GM21367 (cell line): ENCODE results near the gene VN1R5.
A peak's percentile ranks its signal among the peaks of the same experiment; 100 is the strongest.
"Not testable (repeated sequence)": the region's sequence is repeated elsewhere in the genome, so short reads cannot be mapped to it uniquely, and the experiment has no call there.

Source experiments
- ATAC-seq: cut with Tn5 transposase; IDR thresholded peaks from one replicate; pipeline ENCODE4 v1.9.1; 2021; ENCODE audit not compliant: unreplicated experiment

VN1R5 gene

GRCh38 chr1:247255772-247256171 lies at the start of gene VN1R5:
TSS of gene VN1R5 (plus strand) at chr1:247256072.
- ATAC-seq = not testable (repeated sequence)

- ATAC-seq = no peak
Observed at GRCh38 chr1:247209396-247209795, 46.5 kb upstream of the VN1R5 start.

- ATAC-seq = peak; percentile 1
Observed at GRCh38 chr1:247210062-247210375, 45.9 kb upstream of the VN1R5 start.

DNA sequence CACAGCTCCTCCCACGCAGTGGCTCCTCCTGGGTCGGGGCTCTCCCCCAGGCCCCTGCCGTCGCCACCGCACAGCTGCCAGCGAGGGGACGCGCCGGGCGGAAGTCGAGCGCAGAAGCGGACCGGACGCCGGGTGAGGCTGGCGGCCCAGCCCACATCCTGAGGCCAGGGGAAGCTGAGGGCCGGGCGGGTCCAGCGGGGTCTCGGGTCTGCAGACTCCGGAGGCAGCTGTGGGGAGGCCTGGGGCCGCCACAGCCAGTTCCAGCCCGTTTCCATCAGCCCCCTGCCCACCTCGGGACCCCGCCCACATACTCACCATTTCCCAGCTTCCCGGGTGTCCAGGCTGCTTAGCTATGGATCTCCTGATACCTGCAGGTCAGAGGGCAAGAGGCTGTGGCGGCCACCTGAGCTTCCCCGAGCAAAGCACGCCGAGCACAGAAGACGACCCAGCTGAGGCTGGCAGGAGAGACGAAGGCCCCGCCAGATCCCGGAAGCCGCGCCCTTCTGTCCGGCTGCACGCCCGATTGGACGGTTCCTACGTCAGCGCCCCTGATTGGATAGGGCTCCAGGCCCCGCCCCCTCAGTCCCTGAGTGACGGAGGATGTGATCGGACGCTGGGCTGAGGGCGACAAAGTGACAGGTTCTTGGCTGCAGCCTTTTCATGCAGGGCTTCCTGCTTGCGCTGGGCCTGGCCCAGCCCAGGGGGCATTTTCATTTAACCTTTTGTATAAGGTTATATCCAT lies 45.3 kb upstream of the VN1R5 start:
- ATAC-seq = peak; percentile 92

DNA sequence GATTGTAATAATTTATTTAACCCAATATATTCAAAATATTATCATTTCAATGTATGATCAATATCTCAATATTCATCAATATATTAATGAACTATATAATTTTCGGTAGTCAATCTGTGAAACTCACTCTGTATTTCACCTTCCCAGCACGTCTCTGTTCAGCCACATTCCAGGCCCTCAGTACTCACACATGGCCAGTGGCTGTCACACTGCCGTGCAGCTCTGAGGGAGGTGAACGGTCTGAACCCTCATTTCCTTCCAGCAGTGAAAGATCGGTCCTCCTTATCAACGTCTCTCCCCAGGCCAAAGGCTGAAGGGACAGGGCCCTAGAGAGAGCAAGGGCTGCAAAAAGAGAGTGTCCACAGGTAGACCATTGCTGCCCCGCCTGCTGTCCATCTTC lies 44.5 kb upstream of the VN1R5 start:
- no peak for ATAC-seq

- ATAC-seq = peak; percentile 48
Observed at GRCh38 chr1:247212012-247212411, 43.9 kb upstream of the VN1R5 start.

GRCh38 chr1:247212627-247213617 lies 43.0 kb upstream of the VN1R5 start:
- ATAC-seq = no peak

GRCh38 chr1:247216261-247216660 lies 39.6 kb upstream of the VN1R5 start:
- no peak for ATAC-seq

DNA sequence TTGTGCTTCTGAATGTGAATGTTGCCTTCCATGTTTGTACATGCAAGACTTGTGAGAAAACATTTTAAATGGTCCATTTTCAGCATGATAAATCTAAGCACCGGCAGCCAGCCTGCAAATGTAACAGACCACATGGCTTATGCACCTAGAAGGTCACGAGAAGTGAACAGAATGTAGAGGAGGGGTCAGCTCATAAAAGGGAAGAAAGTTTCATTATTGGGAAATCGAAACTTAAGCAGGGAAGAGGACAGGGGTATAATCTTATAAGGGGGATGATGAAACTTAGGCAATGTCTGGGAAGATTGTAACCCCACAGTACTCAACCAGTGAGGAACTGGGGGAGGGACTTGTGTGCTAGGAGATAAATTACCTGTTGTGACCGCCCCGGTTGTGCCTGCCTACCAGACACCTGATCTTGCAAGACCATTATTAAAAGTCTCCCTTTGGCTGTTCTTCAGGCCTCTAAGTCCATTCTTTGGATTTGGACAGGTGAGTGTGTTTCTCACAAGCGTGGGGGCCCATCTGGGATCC lies 37.7 kb upstream of the VN1R5 start:
- no peak for ATAC-seq

DNA sequence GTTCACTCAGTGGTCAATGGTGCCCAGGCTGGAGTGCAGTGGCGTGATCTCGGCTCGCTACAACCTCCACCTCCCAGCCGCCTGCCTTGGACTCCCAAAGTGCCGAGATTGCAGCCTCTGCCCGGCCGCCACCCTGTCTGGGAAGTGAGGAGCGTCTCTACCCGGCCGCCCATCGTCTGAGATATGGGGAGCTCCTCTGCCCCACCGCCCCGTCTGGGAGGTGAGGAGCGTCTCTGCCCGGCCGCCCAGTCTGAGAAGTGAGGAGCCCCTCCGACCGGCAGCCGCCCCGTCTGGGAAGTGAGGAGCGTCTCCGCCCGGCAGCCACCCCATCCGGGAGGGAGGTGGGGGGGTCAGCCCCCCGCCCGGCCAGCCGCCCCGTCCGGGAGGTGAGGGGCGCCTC lies 35.6 kb upstream of the VN1R5 start:
- ATAC-seq = not testable (repeated sequence)

- no peak for ATAC-seq
Observed at GRCh38 chr1:247222840-247223239, 33.0 kb upstream of the VN1R5 start.

- ATAC-seq = no peak
Observed at GRCh38 chr1:247224822-247225221, 31.1 kb upstream of the VN1R5 start.

GRCh38 chr1:247228133-247228532 lies 27.7 kb upstream of the VN1R5 start:
- ATAC-seq = no peak

- no peak for ATAC-seq
Observed at GRCh38 chr1:247241691-247242090, 14.2 kb upstream of the VN1R5 start.

DNA sequence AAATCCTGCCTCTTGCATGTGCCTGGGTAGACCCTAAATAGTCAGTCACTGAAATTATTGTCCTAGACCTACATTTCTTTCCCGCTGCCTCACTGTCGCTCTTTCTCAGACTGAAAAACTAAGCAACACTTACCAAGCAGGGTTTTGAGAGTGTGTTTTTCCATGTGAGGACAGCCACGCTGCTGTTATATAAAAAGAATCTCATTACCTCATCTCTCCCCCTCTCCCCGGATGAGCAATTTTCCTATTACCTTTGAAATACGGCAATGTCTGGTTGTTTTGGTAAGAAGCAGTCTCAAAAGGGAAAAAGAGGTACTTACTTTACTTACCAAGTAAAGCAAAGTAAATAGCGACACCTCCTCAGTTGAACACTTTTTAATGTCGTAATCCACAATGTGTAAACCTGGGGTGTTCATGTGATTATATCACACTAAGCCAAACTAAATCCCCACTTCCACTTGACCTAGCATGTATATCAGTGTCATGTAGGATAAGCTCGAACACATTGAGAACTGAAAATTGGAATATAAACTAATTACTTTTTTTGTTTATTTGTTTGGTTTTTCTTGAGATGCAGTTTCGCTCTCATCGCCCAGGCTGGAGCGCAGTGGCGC lies 12.2 kb upstream of the VN1R5 start:
- no peak for ATAC-seq

GRCh38 chr1:247246325-247247115 lies 9.4 kb upstream of the VN1R5 start:
- no peak for ATAC-seq

DNA sequence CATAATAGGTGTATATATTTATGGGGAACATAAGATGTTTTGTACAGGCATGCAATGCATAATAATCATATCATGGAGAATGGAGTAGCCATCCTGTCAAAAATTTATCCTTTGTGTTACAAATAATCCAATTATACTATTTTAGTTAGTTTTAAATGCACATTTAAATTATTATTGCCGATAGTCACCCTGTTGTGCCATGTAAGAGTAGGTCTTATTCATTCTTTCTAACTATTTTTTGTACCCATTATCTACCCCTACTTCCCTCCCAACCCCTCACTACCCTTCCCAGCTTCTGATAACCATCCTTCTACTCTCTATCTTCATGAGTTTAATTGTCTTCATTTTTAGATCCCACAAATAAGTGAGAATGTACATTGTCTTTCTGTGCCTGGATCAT lies 8.3 kb upstream of the VN1R5 start:
- ATAC-seq = no peak

GRCh38 chr1:247266053-247266452 lies 10.2 kb downstream of the VN1R5 start:
- ATAC-seq = no peak

DNA sequence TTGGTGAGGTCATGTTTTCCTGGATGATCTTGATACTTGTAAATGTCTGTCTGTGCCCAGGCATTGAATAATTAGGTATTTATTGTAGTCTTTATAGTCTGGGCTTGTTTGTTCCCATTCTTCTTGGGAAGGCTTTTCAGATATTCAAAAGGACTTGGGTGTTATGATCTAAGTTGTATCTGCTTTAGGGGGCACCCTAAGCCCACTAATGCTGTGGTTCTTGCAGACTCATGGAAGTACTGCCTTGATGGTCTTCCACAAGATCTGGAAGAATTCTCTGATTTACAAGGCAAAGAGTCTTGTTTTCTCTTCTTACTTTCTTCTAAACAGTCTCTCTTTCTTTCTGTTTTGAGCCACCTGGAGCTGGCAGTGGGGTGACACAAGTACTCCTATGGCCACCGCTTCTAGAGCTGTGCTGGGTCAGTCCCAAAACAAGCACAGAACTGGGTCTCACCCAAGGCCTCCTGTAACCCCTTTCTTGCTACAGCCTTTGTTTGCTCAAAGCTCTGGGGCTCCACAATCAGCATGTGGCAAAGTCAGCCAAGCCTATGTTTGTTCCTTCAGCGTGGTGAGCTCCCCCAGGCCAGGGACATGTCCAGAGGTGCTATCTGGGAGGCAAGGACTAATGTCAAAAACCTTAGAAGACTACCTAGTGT lies 12.6 kb downstream of the VN1R5 start:
- no peak for ATAC-seq

DNA sequence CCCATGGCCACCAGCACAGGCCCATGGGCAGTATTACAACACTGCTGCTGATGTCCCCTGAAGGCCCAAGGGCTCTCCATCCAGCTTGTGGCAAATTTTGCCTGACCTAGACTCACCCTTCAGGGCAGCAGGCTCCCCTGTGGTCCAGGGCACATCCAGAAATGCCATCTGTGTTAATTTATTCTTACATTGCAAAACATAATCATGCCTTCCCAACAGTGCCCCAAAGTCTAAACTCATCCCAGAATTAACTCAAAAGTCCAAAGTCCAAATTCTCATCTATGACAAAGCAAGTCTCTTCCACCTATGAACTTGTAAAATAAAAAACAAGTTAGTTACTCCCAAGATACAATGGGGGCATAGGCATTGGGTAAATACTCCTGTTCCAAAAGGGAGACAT lies 13.3 kb downstream of the VN1R5 start:
- no peak for ATAC-seq
